H9 (cell line): ENCODE data around the gene PTCD2. TPM values are rescaled to one million over a fixed set of nuclear protein-coding genes. Genes with fewer than 3 reads are reported as not detected.

Experiments used
- DNase-seq: peaks from one replicate; pipeline ENCODE4 v3.0.0-alpha.2; 2017
- H2AFZ ChIP-seq: one replicate; pipeline ENCODE4 v1.6.1; 2013; ENCODE audit warnings: mild to moderate bottlenecking, low read length, control low read depth, moderate library complexity
- H2AK5ac ChIP-seq: 2 replicates; pipeline ENCODE4 v1.6.1; 2013; ENCODE audit warnings: low read length, control low read depth, mixed read lengths; ENCODE audit not compliant: insufficient read length
- H2BK120ac ChIP-seq: one replicate; pipeline ENCODE4 v1.6.1; 2013; ENCODE audit warnings: low read depth, mild to moderate bottlenecking, low read length, control low read depth, inconsistent platforms; ENCODE audit not compliant: poor library complexity, severe bottlenecking
- H2BK12ac ChIP-seq: 2 replicates; pipeline ENCODE4 v1.6.1; 2013; ENCODE audit warnings: low read length, control low read depth, mixed read lengths, low read depth; ENCODE audit not compliant: insufficient read length
- H2BK15ac ChIP-seq: 2 replicates; pipeline ENCODE4 v1.6.1; 2013; ENCODE audit warnings: low read depth, low read length, control low read depth
- H2BK20ac ChIP-seq: one replicate; pipeline ENCODE4 v1.6.1; 2013; ENCODE audit warnings: low read depth, mild to moderate bottlenecking, low read length, control low read depth, inconsistent platforms; ENCODE audit not compliant: poor library complexity, severe bottlenecking
- H2BK5ac ChIP-seq: 2 replicates; pipeline ENCODE4 v1.6.1; 2013; ENCODE audit warnings: low read length, control low read depth, mixed read lengths; ENCODE audit not compliant: insufficient read length
- H3K14ac ChIP-seq: 2 replicates; pipeline ENCODE4 v1.6.1; 2013; ENCODE audit warnings: low read length, control low read depth; ENCODE audit not compliant: insufficient read depth
- H3K18ac ChIP-seq: 2 replicates; pipeline ENCODE4 v1.6.1; 2013; ENCODE audit warnings: low read depth, mild to moderate bottlenecking, mixed read lengths, low read length, control low read depth; ENCODE audit not compliant: insufficient read length
- H3K23ac ChIP-seq: 2 replicates; pipeline ENCODE4 v1.6.1; 2013; ENCODE audit warnings: low read length, control low read depth, mixed read lengths, low read depth; ENCODE audit not compliant: insufficient read length
- H3K23me2 ChIP-seq: 2 replicates; pipeline ENCODE4 v1.6.1; 2013; ENCODE audit warnings: low read depth, mild to moderate bottlenecking, mixed read lengths, low read length, control low read depth; ENCODE audit not compliant: insufficient read length, poor library complexity, severe bottlenecking
- H3K27ac ChIP-seq: 2 replicates; pipeline ENCODE4 v1.5.1; 2013; ENCODE audit warnings: low read length, control low read depth, mixed read lengths, low read depth; ENCODE audit not compliant: insufficient read length
- H3K27me3 ChIP-seq: 2 replicates; pipeline ENCODE4 v1.6.1; 2013; ENCODE audit warnings: low read length, control low read depth, inconsistent platforms; ENCODE audit not compliant: insufficient read depth
- H3K4ac ChIP-seq: 2 replicates; pipeline ENCODE4 v1.6.1; 2013; ENCODE audit warnings: low read depth, mild to moderate bottlenecking, control low read depth, inconsistent platforms, low read length, moderate library complexity
- H3K4me1 ChIP-seq: 2 replicates; pipeline ENCODE4 v1.6.1; 2013; ENCODE audit warnings: low read length, control low read depth, inconsistent platforms; ENCODE audit not compliant: insufficient read depth
- H3K4me2 ChIP-seq: 2 replicates; pipeline ENCODE4 v1.6.1; 2013; ENCODE audit warnings: low read length, control low read depth, mixed read lengths; ENCODE audit not compliant: insufficient read length, insufficient read depth
- H3K56ac ChIP-seq: 2 replicates; pipeline ENCODE4 v1.6.1; 2013; ENCODE audit warnings: low read depth, mild to moderate bottlenecking, mixed read lengths, low read length, control low read depth; ENCODE audit not compliant: insufficient read length
- H3K79me1 ChIP-seq: 2 replicates; pipeline ENCODE4 v1.6.1; 2013; ENCODE audit warnings: low read depth, mild to moderate bottlenecking, moderate library complexity, low read length, control low read depth, inconsistent platforms; ENCODE audit not compliant: insufficient read depth, poor library complexity, severe bottlenecking
- H3K79me2 ChIP-seq: 2 replicates; pipeline ENCODE4 v1.6.1; 2013; ENCODE audit warnings: low read length, control low read depth, inconsistent platforms; ENCODE audit not compliant: insufficient read depth
- H3K9ac ChIP-seq: 2 replicates; pipeline ENCODE4 v1.6.1; 2013; ENCODE audit warnings: low read length, control low read depth, mixed read lengths; ENCODE audit not compliant: insufficient read length; ENCODE audit errors: extremely low read depth
- H3K9me3 ChIP-seq: one replicate; pipeline ENCODE4 v1.6.1; 2013; ENCODE audit warnings: low read depth, low read length, inconsistent platforms; ENCODE audit not compliant: control insufficient read depth
- H3T11ph ChIP-seq: one replicate; pipeline ENCODE4 v1.6.1; 2013; ENCODE audit warnings: mild to moderate bottlenecking, low read length, control low read depth, inconsistent platforms
- H4K20me1 ChIP-seq: one replicate; pipeline ENCODE4 v1.6.1; 2013; ENCODE audit not compliant: control insufficient read depth, insufficient read length, insufficient read depth
- H4K5ac ChIP-seq: 2 replicates; pipeline ENCODE4 v1.6.1; 2013; ENCODE audit warnings: low read depth, mild to moderate bottlenecking, mixed read lengths, low read length, control low read depth; ENCODE audit not compliant: insufficient read length
- H4K8ac ChIP-seq: replicated peaks from 2 replicates; pipeline ENCODE4 v1.6.1; 2013; ENCODE audit warnings: low read length, control low read depth, mixed read lengths, low read depth; ENCODE audit not compliant: insufficient read length
- H4K91ac ChIP-seq: 2 replicates; pipeline ENCODE4 v1.6.1; 2013; ENCODE audit warnings: low read depth, mild to moderate bottlenecking, moderate library complexity, mixed read lengths, low read length, control low read depth; ENCODE audit not compliant: insufficient read length
- H3K27ac Mint-ChIP-seq, 3 experiments: 2 replicates in 2 of 3; 3 replicates in 1 of 3; pipeline ENCODE4 v1.8.0; 2020 to 2021; ENCODE audit warnings: mixed read lengths in 3 of 3, mild to moderate bottlenecking in 1 of 3, moderate library complexity in 1 of 3
- H3K27me3 Mint-ChIP-seq: 2 replicates; pipeline ENCODE4 v1.8.0; 2021; ENCODE audit warnings: low read depth, mild to moderate bottlenecking, moderate library complexity, mixed read lengths
- H3K36me3 Mint-ChIP-seq, 3 experiments: 2 replicates in 2 of 3; 3 replicates in 1 of 3; pipeline ENCODE4 v1.8.0; 2020 to 2021; ENCODE audit warnings: low read depth in 3 of 3, mixed read lengths in 3 of 3; ENCODE audit not compliant: insufficient read depth in 1 of 3
- H3K4me1 Mint-ChIP-seq, 2 experiments: 2 replicates each; pipeline ENCODE4 v1.8.0; 2020; ENCODE audit warnings: mixed read lengths in 2 of 2
- H3K4me3 Mint-ChIP-seq, 2 experiments: 2 replicates in 1 of 2; 3 replicates in 1 of 2; pipeline ENCODE4 v1.8.0; 2020 to 2021; ENCODE audit warnings: mild to moderate bottlenecking in 2 of 2, mixed read lengths in 2 of 2, moderate library complexity in 1 of 2
- H3K9me3 Mint-ChIP-seq, 2 experiments: 2 replicates in 1 of 2; 3 replicates in 1 of 2; pipeline ENCODE4 v1.8.0; 2020; ENCODE audit warnings: mild to moderate bottlenecking in 2 of 2, mixed read lengths in 2 of 2, moderate library complexity in 1 of 2
- CTCF ChIP-seq: fragments of 200-600 bp; sonication (generic); conservative IDR thresholded peaks from 3 replicates; pipeline ENCODE4 v1.8.0; 2021; ENCODE audit warnings: antibody characterized with exemption, mild to moderate bottlenecking
- WGBS: extraction: QIAGEN DNeasy Blood & Tissue Kit; methylation state at CpG from one replicate; pipeline ENCODE4 v1.1.7; 2013; ENCODE audit warnings: missing lambda C conversion rate, low lambda C conversion rate, mixed read lengths; ENCODE audit not compliant: insufficient read length; ENCODE audit errors: extremely low coverage; 5-methylcytosine and 5-hydroxymethylcytosine counted together
- total RNA-seq: library from RNA; stranded (reverse); gene quantifications from 2 replicates; pipeline ENCODE4 v1.2.1, GENCODE V29; 2021

PTCD2 gene
- total RNA-seq, 1 experiment from 2014 or later, result 12.7 TPM

GRCh38 chr5:72298711-72299110 is 21.5 kb upstream of the PTCD2 start:
- Histone ChIP-seq H3K4me2 (no peak overlapping the region), H2BK20ac (no peak overlapping the region), H3K79me1 (peaks cover 6% of the 10 kb centered on the region), H4K91ac (no peak overlapping the region), H3K4ac (no peak overlapping the region), H3K4me1 (peaks cover 9% of the 10 kb centered on the region; the same call in 1 of the 2 replicates), H2BK120ac (no peak overlapping the region), H3K9ac (no peak overlapping the region), H3K27ac (no peak overlapping the region), H3K14ac (no peak overlapping the region), H3K27me3 (no peaks in the 10 kb centered on the region), H3K9me3 (no peaks in the 10 kb centered on the region), H2BK12ac (no peak overlapping the region), H4K8ac (no peak overlapping the region), H2BK15ac (no peak overlapping the region), H3K23ac (no peak overlapping the region), H3K23me2 (no peaks in the 10 kb centered on the region), H4K20me1 (no peaks in the 10 kb centered on the region), H2BK5ac (no peak overlapping the region), H2AK5ac (no peak overlapping the region), H3K79me2 (peaks cover 6% of the 10 kb centered on the region), H3T11ph (no peak overlapping the region), H4K5ac (no peak overlapping the region), H3K56ac (no peak overlapping the region), H3K18ac (no peak overlapping the region), H2AFZ (no peak overlapping the region)
- H3K36me3 Mint-ChIP-seq, result peaks cover 11 to 40% (median 26%) of the 10 kb centered on the region in 3 experiments; a peak in 6 of 7 replicates
- no peak for DNase-seq
- TF ChIP-seq CTCF, result no peak
- no peaks in the 10 kb centered on the region for H3K27me3 Mint-ChIP-seq
- no peaks in the 10 kb centered on the region; a peak in 1 of 5 replicates for H3K9me3 Mint-ChIP-seq
- no peak overlapping the region for H3K4me3 Mint-ChIP-seq
- no CpG with 5 or more reads among the region's 5 CpGs for WGBS
- no peak overlapping the region; a peak in 1 of 7 replicates for H3K27ac Mint-ChIP-seq
- H3K4me1 Mint-ChIP-seq, result peaks cover 32 to 38% of the 10 kb centered on the region in 2 experiments
